Neutrophil (primary cell): ENCODE measurements around the gene PC.

ENCODE experiments used
- H3K27ac ChIP-seq: fragments of 200-600 bp; sonication (generic); 2 replicates; pipeline ENCODE4 v1.5.1; 2016; ENCODE audit warnings: mild to moderate bottlenecking, moderate library complexity
- H3K27me3 ChIP-seq: fragments of 200-600 bp; sonication (generic); 2 replicates; pipeline ENCODE4 v1.6.0; 2016; ENCODE audit warnings: mild to moderate bottlenecking
- H3K36me3 ChIP-seq: fragments of 200-600 bp; sonication (generic); 2 replicates; pipeline ENCODE4 v1.5.1; 2017
- H3K4me1 ChIP-seq, 2 experiments: fragments of 200-600 bp in 1 of 2; sonication (generic) in 1 of 2; 1 replicate in 1 of 2; 2 replicates in 1 of 2; pipeline versions ENCODE4 v1.5.1 to v1.6.1; 2013 to 2016; ENCODE audit warnings: low read depth in 1 of 2, low read length in 1 of 2, mild to moderate bottlenecking in 1 of 2, moderate library complexity in 1 of 2; ENCODE audit not compliant: control insufficient read depth in 1 of 2, insufficient read depth in 1 of 2
- H3K4me3 ChIP-seq, 2 experiments: fragments of 200-600 bp in 1 of 2; sonication (generic) in 1 of 2; 1 replicate in 1 of 2; 2 replicates in 1 of 2; pipeline ENCODE4 v1.5.1; 2013 to 2016; ENCODE audit warnings: low read depth in 1 of 2, low read length in 1 of 2, mild to moderate bottlenecking in 1 of 2, moderate library complexity in 1 of 2
- H3K9me3 ChIP-seq: fragments of 200-600 bp; sonication (generic); 2 replicates; pipeline ENCODE4 v1.5.1; 2016
- TF ChIP-seq, protein P1 (sequence below): fragments of 200-600 bp; sonication (generic); IDR thresholded peaks from 2 replicates; pipeline ENCODE4 v1.5.1; 2016; ENCODE audit warnings: antibody characterized with exemption

Gene PC

DNA sequence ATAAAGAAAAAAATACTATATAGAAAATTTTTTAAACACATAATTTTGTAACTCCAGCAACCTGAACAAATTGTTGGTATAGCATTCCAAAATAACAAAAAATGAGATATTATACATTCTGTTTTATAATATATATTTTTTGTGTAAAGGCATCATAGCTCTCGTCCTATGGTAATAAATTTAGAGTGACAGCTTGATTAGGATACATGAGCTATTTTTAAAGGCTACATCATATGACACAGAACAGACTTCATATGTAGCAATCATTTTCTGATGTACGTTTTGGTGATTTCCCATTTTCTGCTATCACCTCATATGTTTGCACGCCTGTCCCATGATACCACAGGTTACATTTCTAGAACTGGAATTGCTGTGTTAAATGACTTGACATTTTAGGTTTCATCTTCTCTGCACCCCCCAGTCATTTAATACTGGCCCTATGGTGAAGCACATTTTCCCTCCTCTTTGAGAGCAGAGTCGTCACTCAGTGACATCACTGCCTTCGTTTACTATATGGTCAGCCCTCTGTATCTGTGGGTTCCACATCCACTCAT is 19.5 kb downstream of the PC start:
- H3K4me3 ChIP-seq = no peak overlapping the region
- H3K36me3 ChIP-seq = no peaks in the 10 kb centered on the region
- TF ChIP-seq, protein P1, sequence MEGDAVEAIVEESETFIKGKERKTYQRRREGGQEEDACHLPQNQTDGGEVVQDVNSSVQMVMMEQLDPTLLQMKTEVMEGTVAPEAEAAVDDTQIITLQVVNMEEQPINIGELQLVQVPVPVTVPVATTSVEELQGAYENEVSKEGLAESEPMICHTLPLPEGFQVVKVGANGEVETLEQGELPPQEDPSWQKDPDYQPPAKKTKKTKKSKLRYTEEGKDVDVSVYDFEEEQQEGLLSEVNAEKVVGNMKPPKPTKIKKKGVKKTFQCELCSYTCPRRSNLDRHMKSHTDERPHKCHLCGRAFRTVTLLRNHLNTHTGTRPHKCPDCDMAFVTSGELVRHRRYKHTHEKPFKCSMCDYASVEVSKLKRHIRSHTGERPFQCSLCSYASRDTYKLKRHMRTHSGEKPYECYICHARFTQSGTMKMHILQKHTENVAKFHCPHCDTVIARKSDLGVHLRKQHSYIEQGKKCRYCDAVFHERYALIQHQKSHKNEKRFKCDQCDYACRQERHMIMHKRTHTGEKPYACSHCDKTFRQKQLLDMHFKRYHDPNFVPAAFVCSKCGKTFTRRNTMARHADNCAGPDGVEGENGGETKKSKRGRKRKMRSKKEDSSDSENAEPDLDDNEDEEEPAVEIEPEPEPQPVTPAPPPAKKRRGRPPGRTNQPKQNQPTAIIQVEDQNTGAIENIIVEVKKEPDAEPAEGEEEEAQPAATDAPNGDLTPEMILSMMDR = no peak
- H3K27ac ChIP-seq = no peak overlapping the region
- no peaks in the 10 kb centered on the region for H3K9me3 ChIP-seq
- H3K4me1 ChIP-seq = no peaks in the 10 kb centered on the region
- H3K27me3 ChIP-seq = no peaks in the 10 kb centered on the region

DNA sequence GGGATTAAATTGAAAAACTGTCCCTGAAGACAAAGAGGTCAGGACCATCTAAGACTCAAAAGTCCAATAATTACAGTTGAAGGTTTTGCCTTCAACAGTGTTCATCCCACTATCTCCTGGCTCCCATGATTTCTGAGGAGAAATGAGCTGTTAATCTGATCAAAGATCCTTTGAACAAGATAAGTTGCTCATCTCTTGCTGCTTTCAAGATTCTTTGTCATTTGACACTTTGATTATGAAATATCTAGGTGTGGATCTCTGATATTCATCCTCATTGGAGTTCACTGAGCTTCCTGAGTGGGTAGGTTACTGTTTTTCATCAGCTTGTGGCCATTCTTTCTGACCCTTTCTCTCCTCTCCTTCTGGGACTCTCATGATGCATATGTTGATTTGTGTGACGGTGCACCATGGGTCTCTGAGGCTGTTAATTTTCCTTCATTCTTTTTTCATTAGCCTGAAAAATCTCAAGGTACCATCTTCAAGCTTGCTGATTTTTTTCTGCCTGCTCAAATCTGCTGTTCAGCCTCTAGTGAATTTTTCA is 20.9 kb downstream of the PC start:
- no peak overlapping the region for H3K4me3 ChIP-seq
- TF ChIP-seq, protein P1 = no peak
- H3K27me3 ChIP-seq = no peaks in the 10 kb centered on the region
- H3K4me1 ChIP-seq = no peaks in the 10 kb centered on the region
- no peaks in the 10 kb centered on the region for H3K9me3 ChIP-seq
- no peaks in the 10 kb centered on the region for H3K36me3 ChIP-seq
- H3K27ac ChIP-seq = no peak overlapping the region

DNA sequence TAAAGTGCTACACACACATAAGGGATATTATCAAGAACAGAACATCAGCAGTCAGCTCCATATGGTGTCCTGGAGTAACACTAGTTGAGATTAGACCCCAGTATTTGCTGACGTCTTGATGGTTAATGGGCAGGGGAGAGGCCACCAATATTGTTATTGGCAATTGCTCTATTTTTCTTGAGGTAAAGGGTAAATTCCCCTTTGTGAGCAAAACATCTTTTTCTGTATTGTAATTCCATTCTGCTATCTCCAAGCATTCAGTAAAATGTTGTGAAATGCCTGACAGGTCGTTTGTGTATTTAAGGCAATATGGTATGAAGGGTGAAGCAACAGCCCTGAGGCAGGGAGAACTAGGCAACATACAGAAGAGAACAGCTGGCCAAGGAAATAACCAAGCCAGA is 21.9 kb downstream of the PC start:
- no peak overlapping the region for H3K27ac ChIP-seq

DNA sequence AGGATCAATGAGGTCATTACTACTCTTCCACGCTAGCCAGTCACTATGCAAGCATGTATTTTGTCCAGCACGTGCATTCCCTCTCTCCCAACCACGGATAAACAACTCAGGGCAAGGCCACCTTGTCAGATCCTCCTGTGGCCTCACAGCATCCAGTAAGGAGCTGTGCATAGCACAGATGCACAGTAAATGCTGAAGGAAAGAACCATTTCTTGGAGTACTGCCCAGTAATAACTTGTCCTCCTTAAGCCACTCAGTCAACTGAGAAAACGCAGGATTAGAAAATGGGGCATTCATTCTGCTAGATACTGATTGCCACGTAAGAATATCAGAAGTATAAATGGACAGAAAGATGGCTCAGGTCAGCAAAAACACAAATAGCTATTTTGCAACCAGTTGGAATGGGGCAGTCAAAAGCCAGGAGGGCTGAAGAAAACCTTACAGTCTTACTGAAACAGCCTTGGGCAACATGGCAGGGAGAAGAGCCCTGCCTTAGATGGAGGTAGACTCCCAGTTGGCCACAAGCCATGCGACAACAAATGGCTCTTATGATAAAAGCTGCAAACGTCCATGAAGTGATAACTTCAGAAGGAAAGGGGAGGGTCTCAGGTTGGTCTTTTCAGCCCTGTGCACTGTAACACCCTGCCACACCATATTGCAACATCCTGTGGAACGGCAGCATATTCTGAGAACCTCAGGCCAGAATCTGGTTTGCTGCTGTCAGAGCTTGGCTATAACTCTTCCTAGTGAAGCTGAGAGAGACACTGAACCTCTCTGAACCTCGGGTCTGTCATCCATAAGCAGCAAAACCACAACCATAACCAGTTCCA is 23.0 kb downstream of the PC start:
- Histone ChIP-seq H3K4me3 (no peak overlapping the region), H3K36me3 (no peaks in the 10 kb centered on the region)
- TF ChIP-seq, protein P1 = no peak

More for the DNA sequence above, 21.9 kb downstream of the PC start:
- H3K36me3 ChIP-seq = no peaks in the 10 kb centered on the region
- H3K4me3 ChIP-seq = no peak overlapping the region
- H3K4me1 ChIP-seq = no peaks in the 10 kb centered on the region
- H3K9me3 ChIP-seq = no peaks in the 10 kb centered on the region
- TF ChIP-seq, protein P1 = no peak
- H3K27me3 ChIP-seq = no peaks in the 10 kb centered on the region

DNA sequence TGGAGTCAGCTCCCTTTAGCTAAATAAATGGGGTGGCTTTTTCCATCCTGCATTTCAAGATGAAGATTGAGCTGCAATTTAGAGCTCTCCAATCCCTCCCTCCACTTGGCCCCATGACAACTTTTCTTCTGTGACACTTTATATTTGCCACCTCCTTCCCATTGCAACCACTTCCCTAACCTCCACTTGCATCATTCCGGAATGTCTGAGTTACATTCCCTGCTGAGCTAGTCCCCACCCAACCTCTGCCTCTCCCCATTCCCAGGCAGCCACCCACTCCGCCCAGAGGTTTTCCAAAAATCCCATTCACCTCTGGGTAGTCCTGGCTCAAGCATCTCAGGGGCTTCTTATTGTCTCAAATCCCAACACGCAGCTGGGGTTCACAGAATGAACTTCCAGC is 24.7 kb downstream of the PC start:
- H3K36me3 ChIP-seq = no peaks in the 10 kb centered on the region
- no peaks in the 10 kb centered on the region for H3K27me3 ChIP-seq
- TF ChIP-seq, protein P1 = no peak
- H3K4me3 ChIP-seq = no peak overlapping the region
- no peaks in the 10 kb centered on the region for H3K9me3 ChIP-seq
- no peak overlapping the region for H3K27ac ChIP-seq
- no peaks in the 10 kb centered on the region for H3K4me1 ChIP-seq

More for the DNA sequence above, 23.0 kb downstream of the PC start:
- Histone ChIP-seq H3K27me3 (no peaks in the 10 kb centered on the region), H3K9me3 (no peaks in the 10 kb centered on the region), H3K4me1 (no peaks in the 10 kb centered on the region), H3K27ac (no peak overlapping the region)
